Ovary (tissue), 9 donors: ENCODE data around the gene GABRR2. TPM values are rescaled to one million over a fixed set of nuclear protein-coding genes. Genes with fewer than 3 reads are reported as not detected.

ENCODE experiments used
- DNase-seq, 5 donors: peaks; one replicate each; pipeline ENCODE4 v3.0.0-alpha.2; 2019 to 2020
- H3K27ac ChIP-seq, 2 donors: fragments of 200-600 bp; one replicate each; pipeline versions ENCODE4 v1.5.1 to v1.8.0; 2019 to 2022
- H3K27me3 ChIP-seq: fragments of 200-600 bp; one replicate; pipeline ENCODE4 v1.8.0; 2022
- H3K36me3 ChIP-seq: fragments of 200-600 bp; sonication (generic); one replicate; pipeline ENCODE4 v1.5.1; 2019
- H3K4me1 ChIP-seq: one replicate; pipeline ENCODE4 v1.8.1; 2013; ENCODE audit warnings: mild to moderate bottlenecking, moderate library complexity; ENCODE audit not compliant: insufficient read depth
- H3K4me3 ChIP-seq: fragments of 200-600 bp; sonication (generic); one replicate; pipeline ENCODE4 v1.5.1; 2017
- H3K9me3 ChIP-seq, 2 donors: fragments of 200-600 bp in 1 of 2; sonication (generic) in 1 of 2; one replicate each; pipeline versions ENCODE4 v1.5.1 to v1.8.1; 2013 to 2019; ENCODE audit warnings: mild to moderate bottlenecking in 1 of 2, moderate library complexity in 1 of 2
- EP300 ChIP-seq: sonication (generic); formaldehyde crosslinking; IDR thresholded peaks from one replicate; pipeline ENCODE4 v1.6.1; 2017; ENCODE audit warnings: antibody characterized with exemption
- POLR2A ChIP-seq: fragments of 450-650 bp; IDR thresholded peaks from one replicate; pipeline ENCODE4 v1.6.1; 2017; ENCODE audit warnings: antibody characterized with exemption, mild to moderate bottlenecking, moderate library complexity
- WGBS, 3 donors: extraction: QIAGEN DNeasy Blood & Tissue Kit in 1 of 3; methylation state at CpG; one replicate each; pipeline versions ENCODE4 v1.1.5 to v1.1.7; 2013 to 2017; 5-methylcytosine and 5-hydroxymethylcytosine counted together
- intact Hi-C, 4 donors: fragments of 100-400 bp; cut with DNase I; formaldehyde crosslinking; loops; one replicate each; pipeline versions ENCODE4 v1.11.0 to v1.15.1; 2022 to 2023
- polyA plus RNA-seq, 2 donors: library from polyadenylated mRNA; stranded (reverse); fragments of 200-250 nt in 1 of 2; fragments of 350-450 nt in 1 of 2; fragmentation: Illumina TruSeq in 1 of 2; extraction: RNeasy Lipid Tissue Mini Kit (QIAGEN cat#74804) in 1 of 2; gene quantifications; one replicate each; pipeline ENCODE4 v1.2.3, GENCODE V29; 2013 to 2014
- total RNA-seq, 7 donors: library from RNA; depleted of rRNA in 2 of 7; stranded (reverse); fragments of >200 nt in 2 of 7; fragmentation: NEBNext Ultra II Directional in 3 of 7; extraction: Animal tissue kit (Norgen Biotek cat#: 25700) in 3 of 7; gene quantifications; one replicate each; pipeline versions ENCODE4 v1.1.0 to v1.2.4, GENCODE V29; 2016 to 2023
- TF ChIP-seq, protein P1 (sequence below), 3 donors: fragments of 450-650 bp in 2 of 3; fragments of 200-600 bp in 1 of 3; IDR thresholded peaks; one replicate each; pipeline versions ENCODE4 v1.5.1 to v1.8.0; 2016 to 2022; ENCODE audit warnings: antibody characterized with exemption in 3 of 3, mild to moderate bottlenecking in 1 of 3
- donor health status: DM: no; HTN: no; CAD: no; lungs with moderate emphysema.
- donor health status: DM: no; HTN: no; CAD: no.
- donor health status: Bipolar disorder and iron deficiency.
- donor health status: DM: yes; HTN: yes; CAD: no.
- donor health status: DM: no; HTN: no; CAD: no.
- donor health status: DM: yes; HTN: yes; CAD: no.

GABRR2 gene
- total and polyA plus RNA-seq, 9 donors: 0.24 to 1.1 (median 0.52) TPM; not detected in 1

DNA sequence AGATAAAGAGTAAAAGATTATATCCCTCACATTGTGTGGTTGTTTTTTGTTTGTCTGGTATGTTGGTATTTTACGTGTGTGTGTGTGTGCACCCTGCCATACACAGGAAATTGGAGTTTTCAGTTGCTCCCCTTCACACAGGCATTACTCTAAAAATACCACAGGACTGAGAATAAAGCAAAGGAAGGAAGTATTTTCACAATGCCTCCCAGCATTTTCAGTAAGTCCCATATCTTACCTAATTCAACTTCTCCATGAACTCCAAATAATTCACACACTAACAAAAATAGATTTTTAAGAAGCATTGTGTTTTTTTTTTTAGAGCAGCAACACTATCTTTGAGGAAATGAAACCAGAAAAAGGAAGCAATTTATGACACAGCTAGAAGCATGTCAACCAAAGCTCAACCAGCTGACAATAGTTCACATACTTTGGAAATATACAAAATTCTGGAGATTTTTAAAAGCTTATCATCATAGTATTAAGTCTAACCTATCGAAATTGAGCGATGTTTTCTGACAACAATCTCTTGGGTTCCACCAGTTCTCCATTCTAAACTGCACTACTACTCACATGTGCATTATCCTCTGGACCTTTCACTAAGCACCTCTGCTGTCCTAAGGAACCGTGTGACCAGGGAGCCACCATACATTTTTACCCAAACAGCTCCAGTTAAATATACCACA, 35.3 kb upstream of the GABRR2 start:
- Histone ChIP-seq H3K9me3 (no peaks in the 10 kb centered on the region), H3K4me1 (peaks cover 11% of the 10 kb centered on the region), H3K27ac (no peak overlapping the region), H3K36me3 (no peaks in the 10 kb centered on the region), H3K27me3 (no peaks in the 10 kb centered on the region), H3K4me3 (no peak overlapping the region)
- TF ChIP-seq EP300: no peak
- no peak for TF ChIP-seq POLR2A
- TF ChIP-seq, protein P1, sequence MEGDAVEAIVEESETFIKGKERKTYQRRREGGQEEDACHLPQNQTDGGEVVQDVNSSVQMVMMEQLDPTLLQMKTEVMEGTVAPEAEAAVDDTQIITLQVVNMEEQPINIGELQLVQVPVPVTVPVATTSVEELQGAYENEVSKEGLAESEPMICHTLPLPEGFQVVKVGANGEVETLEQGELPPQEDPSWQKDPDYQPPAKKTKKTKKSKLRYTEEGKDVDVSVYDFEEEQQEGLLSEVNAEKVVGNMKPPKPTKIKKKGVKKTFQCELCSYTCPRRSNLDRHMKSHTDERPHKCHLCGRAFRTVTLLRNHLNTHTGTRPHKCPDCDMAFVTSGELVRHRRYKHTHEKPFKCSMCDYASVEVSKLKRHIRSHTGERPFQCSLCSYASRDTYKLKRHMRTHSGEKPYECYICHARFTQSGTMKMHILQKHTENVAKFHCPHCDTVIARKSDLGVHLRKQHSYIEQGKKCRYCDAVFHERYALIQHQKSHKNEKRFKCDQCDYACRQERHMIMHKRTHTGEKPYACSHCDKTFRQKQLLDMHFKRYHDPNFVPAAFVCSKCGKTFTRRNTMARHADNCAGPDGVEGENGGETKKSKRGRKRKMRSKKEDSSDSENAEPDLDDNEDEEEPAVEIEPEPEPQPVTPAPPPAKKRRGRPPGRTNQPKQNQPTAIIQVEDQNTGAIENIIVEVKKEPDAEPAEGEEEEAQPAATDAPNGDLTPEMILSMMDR (IDR thresholded peaks at IDR 0.05): no peak
- intact Hi-C loops: loop anchor here in 1 of 4 donors (10.0 kb wide), 1 partner anchor 366 kb away; no protein-coding TSS in a partner anchor
- WGBS, 3 donors: 47 to 68% (median 55%) methylated on average over 4 of the region's 4 CpGs
- DNase-seq: no peak

DNA sequence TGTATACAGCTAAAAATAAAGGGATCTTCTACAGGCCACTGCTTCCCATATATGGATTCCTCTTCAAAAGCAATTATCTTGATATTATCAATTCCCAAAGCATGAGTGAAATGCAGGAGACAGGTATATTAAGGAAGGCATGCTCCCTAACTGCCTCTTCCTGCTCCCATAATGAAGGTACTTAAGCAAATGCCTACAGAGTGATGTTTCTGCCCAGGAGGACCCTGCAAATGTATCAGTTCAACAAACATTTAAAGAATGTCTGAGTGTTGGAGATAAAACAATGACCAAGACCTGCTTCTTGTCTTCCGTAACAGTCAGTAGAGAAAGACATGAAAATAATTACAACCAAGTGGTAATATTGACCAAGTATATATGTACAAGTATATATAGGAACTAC, 33.3 kb upstream of the GABRR2 start:
- intact Hi-C loops: no loop called here
- no peak overlapping the region for H3K27ac ChIP-seq
- no peaks in the 10 kb centered on the region for H3K9me3 ChIP-seq
- H3K36me3 ChIP-seq: no peaks in the 10 kb centered on the region
- H3K4me1 ChIP-seq: peaks cover 11% of the 10 kb centered on the region
- TF ChIP-seq EP300 (no peak), POLR2A (no peak)
- TF ChIP-seq, protein P1 (IDR thresholded peaks at IDR 0.05): no peak
- no peaks in the 10 kb centered on the region for H3K27me3 ChIP-seq
- WGBS, 3 donors: 92 to 97% (median 95%) methylated on average over 1 of the region's 1 CpG
- no peak overlapping the region for H3K4me3 ChIP-seq
- no peak for DNase-seq

DNA sequence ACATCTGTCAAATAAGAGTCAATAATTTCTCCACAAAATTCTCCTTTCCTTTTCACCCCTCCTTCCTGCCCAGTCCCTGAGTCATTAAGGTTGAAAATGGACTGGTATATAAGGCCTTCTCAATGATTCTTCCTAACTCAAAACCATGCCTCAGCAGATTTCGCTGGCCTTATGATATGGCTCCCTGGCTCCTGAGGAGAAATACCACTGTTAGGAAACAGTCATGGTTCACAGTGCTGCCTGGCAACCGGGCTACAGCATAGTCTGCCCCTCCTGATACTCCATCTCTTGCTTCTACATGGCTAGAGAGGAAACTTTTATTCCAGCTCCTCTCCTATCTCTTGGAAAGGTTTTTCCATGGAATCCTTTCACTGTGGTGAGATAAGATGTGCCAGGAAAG, 32.7 kb upstream of the GABRR2 start:
- Histone ChIP-seq H3K27ac (no peak overlapping the region), H3K4me1 (peaks cover 11% of the 10 kb centered on the region), H3K4me3 (no peak overlapping the region), H3K36me3 (no peaks in the 10 kb centered on the region), H3K9me3 (no peaks in the 10 kb centered on the region), H3K27me3 (no peaks in the 10 kb centered on the region)
- intact Hi-C loops: no loop called here
- TF ChIP-seq EP300 (no peak), POLR2A (no peak)
- TF ChIP-seq, protein P1 (IDR thresholded peaks at IDR 0.05): no peak
- WGBS, 3 donors: 75 to 89% (median 82%) methylated on average over 2 of the region's 2 CpGs
- no peak for DNase-seq

DNA sequence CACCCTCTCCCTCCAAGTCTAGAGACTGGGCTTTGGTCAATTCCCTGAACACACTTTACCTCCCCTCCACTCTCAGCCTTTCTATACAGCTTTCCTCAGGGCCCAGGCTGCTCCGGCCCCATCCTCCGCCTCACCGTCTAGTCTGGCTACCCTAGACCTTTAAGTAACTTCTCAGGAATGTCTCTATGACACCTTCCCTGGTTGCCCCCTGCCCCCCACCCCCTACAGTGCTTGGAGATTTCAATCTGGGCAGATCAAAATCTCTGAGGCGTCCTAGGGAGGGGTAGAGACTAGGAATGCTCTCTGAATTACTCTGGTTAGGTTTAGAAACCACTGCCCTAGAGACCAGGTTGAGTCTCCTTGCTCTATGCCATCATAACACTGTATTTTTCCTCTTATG, 31.3 kb upstream of the GABRR2 start:
- no peak for DNase-seq
- no peaks in the 10 kb centered on the region for H3K9me3 ChIP-seq
- TF ChIP-seq EP300 (no peak), POLR2A (no peak)
- TF ChIP-seq, protein P1 (IDR thresholded peaks at IDR 0.05): no peak
- H3K4me1 ChIP-seq: peaks cover 11% of the 10 kb centered on the region
- WGBS, 3 donors: 87 to 90% (median 90%) methylated on average over 4 of the region's 4 CpGs
- no peaks in the 10 kb centered on the region for H3K36me3 ChIP-seq
- intact Hi-C loops: no loop called here
- H3K27ac ChIP-seq: no peak overlapping the region
- no peak overlapping the region for H3K4me3 ChIP-seq
- H3K27me3 ChIP-seq: no peaks in the 10 kb centered on the region
